Keratinocyte (primary cell): ENCODE measurements around the gene TNFSF8. TPM values are rescaled to one million over a fixed set of nuclear protein-coding genes. Genes with fewer than 3 reads are reported as not detected.

Experiments used
- DNase-seq: peaks from one replicate; pipeline ENCODE4 v3.0.0-alpha.2; 2011; ENCODE audit warnings: low read depth, missing footprints, low spot score
- FAIRE-seq: peaks from 2 replicates; lab custom pipeline; 2011; peaks lifted over from hg19 to GRCh38; lab: Jason Lieb, UNC
- H2AFZ ChIP-seq: 2 replicates; pipeline ENCODE4 v1.6.0; 2012; ENCODE audit warnings: low read length, control low read depth, inconsistent platforms; ENCODE audit not compliant: control insufficient read depth
- H3K27ac ChIP-seq: 2 replicates; pipeline ENCODE4 v1.5.1; 2011; ENCODE audit warnings: low read length; ENCODE audit not compliant: control insufficient read depth, insufficient read depth
- H3K27me3 ChIP-seq: 3 replicates; pipeline ENCODE4 v1.6.0; 2011; ENCODE audit warnings: low read length; ENCODE audit not compliant: control insufficient read depth, insufficient read depth; ENCODE audit errors: extremely low read depth
- H3K36me3 ChIP-seq, 2 experiments: 2 replicates in 1 of 2; 3 replicates in 1 of 2; pipeline ENCODE4 v1.5.1; 2011; ENCODE audit warnings: low read length in 2 of 2, mild to moderate bottlenecking in 1 of 2; ENCODE audit not compliant: control insufficient read depth in 2 of 2, insufficient read depth in 2 of 2; ENCODE audit errors: extremely low read depth in 1 of 2
- H3K4me1 ChIP-seq: 3 replicates; pipeline ENCODE4 v1.5.1; 2011; ENCODE audit warnings: low read length; ENCODE audit not compliant: control insufficient read depth, insufficient read depth; ENCODE audit errors: extremely low read depth
- H3K4me2 ChIP-seq: 3 replicates; pipeline ENCODE4 v1.6.0; 2011; ENCODE audit warnings: low read depth, low read length; ENCODE audit not compliant: control insufficient read depth, insufficient read depth; ENCODE audit errors: extremely low read depth
- H3K4me3 ChIP-seq, 3 experiments: fragments of 200-600 bp in 1 of 3; sonication (generic) in 1 of 3; 2 replicates in 2 of 3; 3 replicates in 1 of 3; pipeline ENCODE4 v1.5.1; 2011 to 2016; ENCODE audit warnings: low read length in 3 of 3, mild to moderate bottlenecking in 3 of 3, control low read depth in 2 of 3, inconsistent platforms in 1 of 3, low read depth in 1 of 3, mixed read lengths in 1 of 3, mixed run types in 1 of 3, moderate library complexity in 1 of 3; ENCODE audit not compliant: control insufficient read depth in 2 of 3, insufficient read depth in 2 of 3; ENCODE audit errors: extremely low read depth in 1 of 3
- H3K79me2 ChIP-seq: 2 replicates; pipeline ENCODE4 v1.6.0; 2012; ENCODE audit warnings: low read length; ENCODE audit not compliant: control insufficient read depth, insufficient read depth
- H3K9ac ChIP-seq: 3 replicates; pipeline ENCODE4 v1.6.0; 2011; ENCODE audit warnings: low read length; ENCODE audit not compliant: control insufficient read depth, insufficient read depth; ENCODE audit errors: extremely low read depth
- H3K9me1 ChIP-seq: 3 replicates; pipeline ENCODE4 v1.6.0; 2011; ENCODE audit warnings: low read length; ENCODE audit not compliant: control insufficient read depth, insufficient read depth; ENCODE audit errors: extremely low read depth
- H3K9me3 ChIP-seq: 2 replicates; pipeline ENCODE4 v1.5.1; 2012; ENCODE audit warnings: low read depth, low read length; ENCODE audit not compliant: control insufficient read depth
- H4K20me1 ChIP-seq: 3 replicates; pipeline ENCODE4 v1.6.0; 2011; ENCODE audit warnings: low read length; ENCODE audit not compliant: control insufficient read depth, insufficient read depth; ENCODE audit errors: extremely low read depth
- CTCF ChIP-seq, 3 experiments: IDR thresholded peaks in 1 of 3; conservative IDR thresholded peaks in 1 of 3; optimal IDR thresholded peaks in 1 of 3; 2 replicates in 2 of 3; 3 replicates in 1 of 3; pipeline versions ENCODE3 to v1.5.1; 2011; ENCODE audit warnings: low read length in 3 of 3, mild to moderate bottlenecking in 3 of 3, moderate library complexity in 2 of 3, control low read depth in 1 of 3, inconsistent platforms in 1 of 3; ENCODE audit not compliant: insufficient read depth in 2 of 3; ENCODE audit errors: extremely low read depth in 1 of 3
- EZH2 ChIP-seq: IDR thresholded peaks from one replicate; pipeline ENCODE4 v1.6.1; 2012; ENCODE audit warnings: inconsistent platforms, mild to moderate bottlenecking, low read length, moderate library complexity
- dilution Hi-C: fragments of 300-500 bp; cut with MboI; formaldehyde crosslinking; loops from one replicate; pipeline ENCODE4 v1.7.0; 2020; ENCODE audit warnings: low sequenced_read_pairs; ENCODE audit not compliant: extremely low pct_ligation_motif_present
- polyA plus RNA-seq, 5 experiments: library from polyadenylated mRNA; depleted of rRNA in 3 of 5; stranded (reverse) in 3 of 5; stranded (forward) in 1 of 5; unstranded in 1 of 5; fragments of >200 nt; gene quantifications; 1 replicate in 1 of 5; 2 replicates in 3 of 5; 3 replicates in 1 of 5; pipeline versions ENCODE4 v1.2.1 to v1.2.3, GENCODE V29; 2011 to 2012; ENCODE audit warnings: missing spikeins in 2 of 5, low read depth in 1 of 5, low replicate concordance in 1 of 5

TNFSF8 gene
- polyA plus RNA-seq, 1 donor (not counting 4 experiments of a cell fraction or from before 2014, with no cell fraction given), result not detected

- DNase-seq (no peak), FAIRE-seq (no peak)
- Histone ChIP-seq H3K9ac (no peak overlapping the region), H2AFZ (no peak overlapping the region), H3K27me3 (peaks cover 18% of the 10 kb centered on the region), H4K20me1 (no peaks in the 10 kb centered on the region), H3K9me1 (no peaks in the 10 kb centered on the region), H3K9me3 (no peaks in the 10 kb centered on the region), H3K4me2 (no peak overlapping the region), H3K79me2 (no peaks in the 10 kb centered on the region), H3K4me1 (no peaks in the 10 kb centered on the region), H3K36me3 (no peaks in the 10 kb centered on the region), H3K4me3 (no peak overlapping the region), H3K27ac (no peak overlapping the region)
- dilution Hi-C loops, result no loop called here
- no peak for TF ChIP-seq CTCF (optimal IDR thresholded peaks at IDR 0.05 in 1 of 3, IDR thresholded peaks at IDR 0.05 in 1 of 3, conservative IDR thresholded peaks at IDR 0.05 in 1 of 3; ENCODE audit: extremely low read depth in 1 of 3, insufficient read depth in 2 of 3, low read length in 3 of 3)
- no peak for TF ChIP-seq EZH2
Observed at GRCh38 chr9:114928136-114928535, 2.3 kb downstream of the TNFSF8 start.

- H3K9me1 ChIP-seq, result no peaks in the 10 kb centered on the region
- no peak for FAIRE-seq
- H3K9me3 ChIP-seq, result no peaks in the 10 kb centered on the region
- dilution Hi-C loops, result no loop called here
- no peak overlapping the region for H2AFZ ChIP-seq
- peaks cover 18% of the 10 kb centered on the region for H3K27me3 ChIP-seq
- no peak for TF ChIP-seq EZH2
- no peak for TF ChIP-seq CTCF (optimal IDR thresholded peaks at IDR 0.05 in 1 of 3, IDR thresholded peaks at IDR 0.05 in 1 of 3, conservative IDR thresholded peaks at IDR 0.05 in 1 of 3; ENCODE audit: extremely low read depth in 1 of 3, insufficient read depth in 2 of 3, low read length in 3 of 3)
- H3K36me3 ChIP-seq, result no peaks in the 10 kb centered on the region
- H3K4me2 ChIP-seq, result no peak overlapping the region
- no peak for DNase-seq
- no peak overlapping the region for H3K9ac ChIP-seq
- no peak overlapping the region for H3K4me3 ChIP-seq
- H3K27ac ChIP-seq, result no peak overlapping the region
- no peaks in the 10 kb centered on the region for H4K20me1 ChIP-seq
- H3K79me2 ChIP-seq, result no peaks in the 10 kb centered on the region
- H3K4me1 ChIP-seq, result no peaks in the 10 kb centered on the region
Observed at GRCh38 chr9:114925672-114926071, 4.7 kb downstream of the TNFSF8 start.
